ENCODE measurements around the gene PRSS3.
A peak's percentile ranks its signal among the peaks of the same experiment; 100 is the strongest.
"Not testable (repeated sequence)": the region's sequence is repeated elsewhere in the genome, so short reads cannot be mapped to it uniquely, and the experiment has no call there.

PRSS3 gene

DNA sequence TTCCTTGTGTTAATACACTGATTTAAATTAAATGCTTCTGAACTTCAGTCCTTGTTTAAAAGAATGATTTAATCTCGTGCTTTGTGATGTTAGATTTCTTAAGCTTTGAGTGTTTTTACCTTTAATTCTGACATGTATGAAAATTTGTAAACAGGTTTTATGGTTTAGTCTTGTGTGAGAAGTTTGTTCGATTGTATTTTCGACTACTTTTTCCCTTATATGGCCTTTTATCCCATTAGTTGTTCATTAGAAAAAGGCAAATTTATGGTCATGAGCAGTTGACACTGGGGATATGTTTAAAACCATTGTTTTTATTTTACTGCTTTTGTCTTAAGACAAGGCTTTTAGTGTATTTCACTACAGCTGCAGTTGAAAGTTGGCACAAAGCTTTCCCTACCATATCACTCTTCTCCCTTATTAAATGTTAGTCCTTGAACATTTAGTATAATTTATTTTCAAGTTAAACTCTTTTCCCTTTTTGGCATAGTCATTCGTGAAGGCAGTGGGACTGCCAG lies 24.9 kb downstream of the PRSS3 start:
- H3K27ac ChIP-seq (ENCODE audit: low read length): no peak overlapping the region
- no peaks in the 10 kb centered on the region for H3K27me3 ChIP-seq (ENCODE audit: low read depth, low read length)
- peaks cover 6 to 36% of the 10 kb centered on the region in 2 donors for H3K4me1 ChIP-seq (ENCODE audit: control insufficient read depth in 1 of 2, insufficient read depth in 2 of 2, low read length in 2 of 2)
- no peaks in the 10 kb centered on the region for H3K36me3 ChIP-seq (ENCODE audit: control insufficient read depth in 1 of 2, insufficient read depth in 2 of 2, low read length in 2 of 2)
- peak overlapping the region in 1 of 2 donors; percentile 85 for H3K4me3 ChIP-seq (ENCODE audit: low read depth in 1 of 2, low read length in 2 of 2)
- H3K9me3 ChIP-seq (ENCODE audit: control insufficient read depth in 1 of 2, low read length in 2 of 2): no peaks in the 10 kb centered on the region

DNA sequence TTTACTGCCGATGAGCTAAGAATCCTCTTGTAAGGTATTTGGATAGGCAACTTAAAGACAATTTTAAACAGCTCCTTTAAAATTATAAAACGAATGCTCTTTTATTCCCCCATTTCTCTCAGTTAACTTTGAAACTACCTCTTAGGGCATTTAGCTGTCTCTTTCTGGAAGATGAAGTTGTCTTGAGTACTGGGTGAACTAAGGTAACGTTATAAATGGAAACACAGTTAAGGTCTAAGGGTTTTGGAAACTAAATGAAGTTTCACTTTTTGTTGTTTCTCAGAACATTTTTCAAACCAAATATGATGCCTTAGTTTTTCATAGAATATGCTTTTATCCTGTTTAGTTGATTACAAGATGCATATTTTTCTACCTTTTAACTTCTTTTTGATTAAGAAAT lies 28.4 kb downstream of the PRSS3 start:
- H3K4me3 ChIP-seq (ENCODE audit: low read depth in 1 of 2, low read length in 2 of 2): no peak overlapping the region
- H3K4me1 ChIP-seq (ENCODE audit: control insufficient read depth in 1 of 2, insufficient read depth in 2 of 2, low read length in 2 of 2): peaks cover 6 to 25% of the 10 kb centered on the region in 2 donors
- H3K9me3 ChIP-seq (ENCODE audit: control insufficient read depth in 1 of 2, low read length in 2 of 2): no peaks in the 10 kb centered on the region
- no peaks in the 10 kb centered on the region for H3K36me3 ChIP-seq (ENCODE audit: control insufficient read depth in 1 of 2, insufficient read depth in 2 of 2, low read length in 2 of 2)
- no peaks in the 10 kb centered on the region for H3K27me3 ChIP-seq (ENCODE audit: low read depth, low read length)
- no peak overlapping the region for H3K27ac ChIP-seq (ENCODE audit: low read length)

DNA sequence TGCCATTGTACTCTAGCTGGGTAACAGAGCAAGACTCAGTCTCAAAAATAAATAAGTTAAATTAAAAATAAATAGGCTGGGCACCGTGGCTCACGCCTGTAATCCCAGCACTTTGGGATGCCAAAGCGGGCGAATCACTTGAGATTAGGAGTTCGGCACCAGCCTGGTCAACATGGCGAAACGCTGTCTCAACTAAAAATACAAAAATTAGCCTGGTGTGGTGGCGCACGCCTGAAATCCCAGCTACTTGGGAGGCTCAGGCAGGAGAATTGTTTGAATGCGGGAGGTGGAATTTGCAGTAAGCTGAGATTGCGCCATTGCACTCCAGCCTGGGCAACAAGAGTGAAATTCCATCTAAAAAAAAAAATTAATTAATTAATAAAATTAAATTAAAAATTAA lies 31.9 kb downstream of the PRSS3 start:
- not testable (repeated sequence) for H3K4me3 ChIP-seq (ENCODE audit: low read depth in 1 of 2, low read length in 2 of 2); H3K4me1 ChIP-seq (ENCODE audit: control insufficient read depth in 1 of 2, insufficient read depth in 2 of 2, low read length in 2 of 2)

DNA sequence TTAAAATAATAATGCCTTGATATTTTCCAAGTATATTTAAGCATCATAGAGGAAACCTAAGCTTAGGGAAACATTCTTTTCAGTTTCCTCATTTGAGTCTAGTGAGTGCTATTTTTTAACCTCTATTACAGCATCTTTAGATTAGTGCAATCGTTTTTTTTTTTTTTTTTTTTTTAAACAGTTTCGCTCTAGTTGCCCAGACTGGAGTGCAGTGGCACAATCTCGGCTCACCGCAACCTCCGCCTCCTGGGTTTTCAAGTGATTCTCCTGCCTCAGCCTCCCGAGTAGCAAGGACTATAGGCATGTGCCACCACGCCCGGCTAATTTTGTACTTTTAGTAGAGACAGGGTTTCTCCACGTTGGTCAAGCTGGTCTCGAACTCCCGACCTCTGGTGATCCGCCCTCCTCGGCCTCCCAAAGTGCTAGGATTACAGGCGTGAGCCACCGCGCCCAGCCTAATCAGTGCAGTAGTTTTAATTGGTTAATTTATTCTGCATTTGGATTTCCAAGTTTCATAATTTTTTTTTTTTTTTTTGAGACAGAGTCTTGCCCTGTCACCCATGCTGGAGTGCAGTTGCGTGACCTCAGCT lies 34.4 kb downstream of the PRSS3 start:
- not testable (repeated sequence) for H3K36me3 ChIP-seq (ENCODE audit: control insufficient read depth in 1 of 2, insufficient read depth in 2 of 2, low read length in 2 of 2); H3K9me3 ChIP-seq (ENCODE audit: control insufficient read depth in 1 of 2, low read length in 2 of 2); H3K27ac ChIP-seq (ENCODE audit: low read length); H3K4me3 ChIP-seq (ENCODE audit: low read depth in 1 of 2, low read length in 2 of 2); H3K4me1 ChIP-seq (ENCODE audit: control insufficient read depth in 1 of 2, insufficient read depth in 2 of 2, low read length in 2 of 2); H3K27me3 ChIP-seq (ENCODE audit: low read depth, low read length)

More for the DNA sequence above, 31.9 kb downstream of the PRSS3 start:
- not testable (repeated sequence) for H3K27ac ChIP-seq (ENCODE audit: low read length); H3K36me3 ChIP-seq (ENCODE audit: control insufficient read depth in 1 of 2, insufficient read depth in 2 of 2, low read length in 2 of 2); H3K9me3 ChIP-seq (ENCODE audit: control insufficient read depth in 1 of 2, low read length in 2 of 2); H3K27me3 ChIP-seq (ENCODE audit: low read depth, low read length)

DNA sequence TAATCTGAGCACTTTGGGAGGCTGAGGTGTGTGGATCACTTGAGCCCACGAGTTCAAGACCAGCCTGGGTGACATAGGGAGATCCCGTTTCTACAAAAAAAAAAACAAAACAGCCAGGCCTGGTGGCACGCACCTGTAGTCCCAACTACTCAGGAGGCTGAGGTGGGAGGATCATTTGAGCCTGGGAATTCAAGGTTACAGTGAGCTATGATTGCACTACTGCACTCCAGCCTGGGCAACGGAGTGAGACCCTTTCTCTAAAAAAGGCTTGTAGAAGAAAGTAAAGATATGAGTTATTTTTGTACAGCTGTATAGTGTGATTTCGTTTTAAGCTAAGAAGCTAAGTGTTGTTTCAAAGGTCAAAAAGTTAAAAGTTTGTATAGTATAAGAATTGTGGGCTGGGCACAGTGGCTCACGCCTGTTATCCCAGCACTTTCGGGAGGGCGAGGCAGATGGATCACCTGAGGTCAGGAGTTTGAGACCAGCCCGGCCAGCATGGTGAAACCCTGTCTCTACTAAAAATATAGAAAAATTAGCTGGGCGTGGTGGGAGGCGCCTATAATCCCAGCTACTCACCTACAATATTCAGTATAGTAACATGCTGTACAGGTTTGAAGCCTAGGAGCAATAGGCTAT lies 40.4 kb downstream of the PRSS3 start:
- peaks cover 0 to 8% of the 10 kb centered on the region in 2 donors for H3K4me1 ChIP-seq (ENCODE audit: control insufficient read depth in 1 of 2, insufficient read depth in 2 of 2, low read length in 2 of 2)
- H3K27ac ChIP-seq (ENCODE audit: low read length): no peak overlapping the region

DNA sequence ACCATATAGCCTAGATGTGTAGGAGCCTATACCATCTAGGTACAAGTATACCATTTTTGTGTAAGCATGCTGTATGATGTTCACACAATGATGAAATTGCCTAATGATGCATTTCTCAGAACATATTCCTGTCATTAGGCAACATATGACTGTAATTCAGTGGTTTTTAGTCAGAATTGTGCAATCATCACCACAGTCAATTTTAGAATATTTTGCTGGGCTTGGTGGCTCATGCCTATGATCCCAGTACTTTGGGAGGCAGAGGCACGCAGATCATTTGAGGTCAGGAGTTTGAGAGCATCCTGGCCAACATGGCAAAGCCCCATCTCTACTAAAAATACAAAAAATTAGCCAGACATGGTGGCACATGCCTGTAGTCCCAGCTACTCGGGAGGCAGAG lies 40.9 kb downstream of the PRSS3 start:
- not testable (repeated sequence) for H3K9me3 ChIP-seq (ENCODE audit: control insufficient read depth in 1 of 2, low read length in 2 of 2); H3K4me3 ChIP-seq (ENCODE audit: low read depth in 1 of 2, low read length in 2 of 2); H3K27ac ChIP-seq (ENCODE audit: low read length); H3K36me3 ChIP-seq (ENCODE audit: control insufficient read depth in 1 of 2, insufficient read depth in 2 of 2, low read length in 2 of 2); H3K27me3 ChIP-seq (ENCODE audit: low read depth, low read length)
- H3K4me1 ChIP-seq (ENCODE audit: control insufficient read depth in 1 of 2, insufficient read depth in 2 of 2, low read length in 2 of 2): peaks cover 0 to 12% of the 10 kb centered on the region in 2 donors

More for the DNA sequence above, 40.4 kb downstream of the PRSS3 start:
- Histone ChIP-seq H3K27me3 (ENCODE audit: low read depth, low read length) (no peaks in the 10 kb centered on the region), H3K4me3 (ENCODE audit: low read depth in 1 of 2, low read length in 2 of 2) (no peak overlapping the region), H3K36me3 (ENCODE audit: control insufficient read depth in 1 of 2, insufficient read depth in 2 of 2, low read length in 2 of 2) (no peaks in the 10 kb centered on the region), H3K9me3 (ENCODE audit: control insufficient read depth in 1 of 2, low read length in 2 of 2) (no peaks in the 10 kb centered on the region)

DNA sequence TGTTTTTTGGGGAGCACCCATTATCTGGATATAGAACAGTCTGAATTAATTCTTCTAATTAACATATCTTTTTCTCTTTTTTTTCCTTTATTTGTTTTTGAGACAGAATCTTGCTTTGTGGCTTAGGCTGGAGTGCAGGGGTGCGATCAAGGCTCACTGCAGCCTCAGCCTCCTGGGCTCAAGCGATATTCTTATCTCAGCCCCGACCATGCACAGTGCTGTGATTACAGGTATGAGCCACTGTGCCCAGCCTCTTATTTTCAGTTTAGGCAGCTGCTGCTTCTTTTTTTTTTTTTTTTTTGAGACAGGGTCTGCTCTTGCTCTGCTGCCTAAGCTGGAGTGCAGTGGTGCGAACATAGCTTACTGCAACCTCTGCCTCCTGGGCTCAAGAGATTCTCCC lies 41.8 kb downstream of the PRSS3 start:
- H3K27ac ChIP-seq (ENCODE audit: low read length): no peak overlapping the region
- no peaks in the 10 kb centered on the region for H3K9me3 ChIP-seq (ENCODE audit: control insufficient read depth in 1 of 2, low read length in 2 of 2)
- peaks cover 0 to 18% of the 10 kb centered on the region in 2 donors for H3K4me1 ChIP-seq (ENCODE audit: control insufficient read depth in 1 of 2, insufficient read depth in 2 of 2, low read length in 2 of 2)
- no peaks in the 10 kb centered on the region for H3K27me3 ChIP-seq (ENCODE audit: low read depth, low read length)
- no peaks in the 10 kb centered on the region for H3K36me3 ChIP-seq (ENCODE audit: control insufficient read depth in 1 of 2, insufficient read depth in 2 of 2, low read length in 2 of 2)
- no peak overlapping the region for H3K4me3 ChIP-seq (ENCODE audit: low read depth in 1 of 2, low read length in 2 of 2)

DNA sequence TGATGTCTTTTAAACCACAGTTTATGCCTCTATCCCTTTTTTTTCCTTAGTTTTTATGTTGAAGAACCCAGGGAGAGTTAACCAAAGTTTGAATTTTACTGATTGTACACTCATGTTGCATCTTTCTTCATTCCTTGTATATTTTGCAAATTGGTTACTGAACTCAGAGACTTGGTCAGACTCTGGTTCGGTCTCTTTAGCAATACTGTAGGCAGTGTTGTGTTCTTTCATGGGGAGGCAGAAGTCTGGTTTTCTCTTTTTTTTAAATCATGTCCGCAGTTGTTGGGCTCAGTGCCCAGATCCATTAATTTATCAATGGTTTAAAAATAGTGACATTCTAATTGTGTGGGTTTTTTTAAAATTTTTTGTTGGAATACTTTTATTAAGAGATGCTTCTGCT lies 45.0 kb downstream of the PRSS3 start:
- no peak overlapping the region for H3K4me3 ChIP-seq (ENCODE audit: low read depth in 1 of 2, low read length in 2 of 2)
- H3K27me3 ChIP-seq (ENCODE audit: low read depth, low read length): no peaks in the 10 kb centered on the region
- H3K36me3 ChIP-seq (ENCODE audit: control insufficient read depth in 1 of 2, insufficient read depth in 2 of 2, low read length in 2 of 2): no peaks in the 10 kb centered on the region
- no peak overlapping the region for H3K27ac ChIP-seq (ENCODE audit: low read length)
- H3K9me3 ChIP-seq (ENCODE audit: control insufficient read depth in 1 of 2, low read length in 2 of 2): no peaks in the 10 kb centered on the region
- H3K4me1 ChIP-seq (ENCODE audit: control insufficient read depth in 1 of 2, insufficient read depth in 2 of 2, low read length in 2 of 2): peaks cover 5 to 29% of the 10 kb centered on the region in 2 donors

DNA sequence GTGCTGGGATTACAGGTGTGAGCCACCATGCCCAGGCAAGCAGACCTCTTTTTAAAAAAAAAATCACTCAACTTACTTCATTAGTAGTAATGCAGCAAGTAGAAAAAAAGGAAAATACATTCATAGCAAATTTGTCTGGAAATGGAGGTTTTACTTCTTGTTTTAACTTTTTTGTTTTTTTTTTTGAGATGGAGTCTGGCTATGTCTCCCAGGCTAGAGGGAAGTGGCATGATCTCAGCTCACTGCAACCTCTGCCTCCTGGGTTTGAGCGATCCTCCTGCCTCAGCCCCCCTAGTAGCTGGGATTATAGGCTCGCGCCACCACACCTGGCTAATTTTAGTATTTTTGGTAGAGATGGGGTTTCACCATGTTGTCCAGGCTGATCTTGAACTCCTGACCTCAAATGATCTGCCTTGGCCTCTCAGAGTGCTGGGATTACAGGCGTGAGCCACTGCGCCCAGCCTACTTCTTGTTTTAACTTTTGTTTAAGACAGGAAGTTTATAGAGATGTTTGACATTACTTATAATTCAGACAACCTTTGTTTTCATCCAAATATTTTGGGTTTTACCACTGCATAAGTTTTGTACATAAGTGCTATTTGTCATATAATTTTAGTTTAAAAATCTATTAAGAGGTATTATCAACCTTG lies 48.1 kb downstream of the PRSS3 start:
- H3K27ac ChIP-seq (ENCODE audit: low read length): no peak overlapping the region

DNA sequence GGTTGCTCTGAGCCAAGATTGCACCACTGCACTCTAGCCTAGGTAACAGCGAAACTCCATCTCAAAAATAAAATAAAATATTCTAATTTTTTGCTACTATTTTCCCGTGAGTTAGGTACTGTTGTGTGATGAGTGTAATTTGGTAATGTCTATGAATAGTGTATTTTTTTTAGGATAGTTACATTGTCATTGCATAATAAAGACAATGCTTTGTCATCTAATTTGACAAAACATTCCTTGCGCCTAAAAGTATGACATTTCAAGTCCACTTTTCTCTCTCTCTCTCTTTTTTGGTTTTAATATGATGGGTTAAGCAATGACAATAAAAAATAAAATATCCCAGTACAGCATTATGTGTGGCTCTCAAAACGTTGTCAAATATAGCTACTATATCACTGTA lies 50.9 kb downstream of the PRSS3 start:
- no peaks in the 10 kb centered on the region for H3K27me3 ChIP-seq (ENCODE audit: low read depth, low read length)
- H3K4me3 ChIP-seq (ENCODE audit: low read depth in 1 of 2, low read length in 2 of 2): no peak overlapping the region
- H3K4me1 ChIP-seq (ENCODE audit: control insufficient read depth in 1 of 2, insufficient read depth in 2 of 2, low read length in 2 of 2): peaks cover 12 to 29% of the 10 kb centered on the region in 2 donors
- no peaks in the 10 kb centered on the region for H3K36me3 ChIP-seq (ENCODE audit: control insufficient read depth in 1 of 2, insufficient read depth in 2 of 2, low read length in 2 of 2)
- H3K27ac ChIP-seq (ENCODE audit: low read length): no peak overlapping the region
- H3K9me3 ChIP-seq (ENCODE audit: control insufficient read depth in 1 of 2, low read length in 2 of 2): no peaks in the 10 kb centered on the region

More for the DNA sequence above, 48.1 kb downstream of the PRSS3 start:
- H3K9me3 ChIP-seq (ENCODE audit: control insufficient read depth in 1 of 2, low read length in 2 of 2): no peaks in the 10 kb centered on the region
- H3K27me3 ChIP-seq (ENCODE audit: low read depth, low read length): no peaks in the 10 kb centered on the region
- H3K4me3 ChIP-seq (ENCODE audit: low read depth in 1 of 2, low read length in 2 of 2): no peak overlapping the region
- H3K36me3 ChIP-seq (ENCODE audit: control insufficient read depth in 1 of 2, insufficient read depth in 2 of 2, low read length in 2 of 2): no peaks in the 10 kb centered on the region
- H3K4me1 ChIP-seq (ENCODE audit: control insufficient read depth in 1 of 2, insufficient read depth in 2 of 2, low read length in 2 of 2): peaks cover 5 to 34% of the 10 kb centered on the region in 2 donors

DNA sequence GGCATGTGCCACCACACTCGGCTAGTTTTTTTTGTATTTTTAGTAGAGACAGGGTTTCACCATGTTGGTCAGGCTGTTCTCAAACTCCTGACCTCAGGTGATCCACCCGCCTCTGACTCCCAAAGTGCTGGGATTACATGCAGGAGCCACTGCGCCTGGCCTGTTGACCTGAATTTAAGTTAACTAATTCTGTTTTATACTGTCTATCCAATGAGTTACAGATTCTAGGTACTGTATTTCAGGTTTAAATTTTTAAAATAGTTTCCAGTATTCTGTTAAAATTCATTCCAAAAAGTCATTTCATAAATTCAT lies 52.5 kb downstream of the PRSS3 start:
- H3K9me3 ChIP-seq (ENCODE audit: control insufficient read depth in 1 of 2, low read length in 2 of 2); H3K27me3 ChIP-seq (ENCODE audit: low read depth, low read length); H3K27ac ChIP-seq (ENCODE audit: low read length); H3K36me3 ChIP-seq (ENCODE audit: control insufficient read depth in 1 of 2, insufficient read depth in 2 of 2, low read length in 2 of 2); H3K4me3 ChIP-seq (ENCODE audit: low read depth in 1 of 2, low read length in 2 of 2): not testable (repeated sequence)
- H3K4me1 ChIP-seq (ENCODE audit: control insufficient read depth in 1 of 2, insufficient read depth in 2 of 2, low read length in 2 of 2): peaks cover 13 to 29% of the 10 kb centered on the region in 2 donors
